Peyer's patch (tissue), 4 donors: ENCODE data around the gene CDX1. TPM values are rescaled to one million over a fixed set of nuclear protein-coding genes. Genes with fewer than 3 reads are reported as not detected.

ENCODE experiments used
- DNase-seq, 3 donors: peaks; one replicate each; pipeline ENCODE4 v3.0.0-alpha.2; 2017 to 2019
- H3K27ac ChIP-seq, 4 donors: fragments of 200-600 bp; sonication (generic); one replicate each; pipeline ENCODE4 v1.5.1; 2016 to 2019
- H3K27me3 ChIP-seq, 2 donors: fragments of 200-600 bp; sonication (generic); one replicate each; pipeline ENCODE4 v1.5.1; 2019
- H3K36me3 ChIP-seq, 3 donors: fragments of 200-600 bp; sonication (generic); one replicate each; pipeline ENCODE4 v1.5.1; 2016 to 2019
- H3K4me1 ChIP-seq, 4 donors: fragments of 200-600 bp; sonication (generic); one replicate each; pipeline ENCODE4 v1.5.1; 2016 to 2019
- H3K4me3 ChIP-seq, 4 donors: fragments of 200-600 bp; sonication (generic); 1 replicate in 3 of 4; 2 replicates in 1 of 4; pipeline ENCODE4 v1.5.1; 2016 to 2019; ENCODE audit warnings: mild to moderate bottlenecking in 1 of 4
- H3K9me3 ChIP-seq, 4 donors: fragments of 200-600 bp; sonication (generic); one replicate each; pipeline ENCODE4 v1.5.1; 2016 to 2019; ENCODE audit warnings: mild to moderate bottlenecking in 1 of 4
- CTCF ChIP-seq, 6 experiments: fragments of 450-650 bp in 4 of 6; fragments of 200-600 bp in 2 of 6; sonication (generic) in 1 of 6; IDR thresholded peaks; one replicate each; pipeline ENCODE4 v1.5.1; 2017 to 2019; ENCODE audit warnings: antibody characterized with exemption in 6 of 6, mild to moderate bottlenecking in 3 of 6, moderate library complexity in 1 of 6
- POLR2A ChIP-seq, 2 donors: fragments of 450-650 bp; IDR thresholded peaks; one replicate each; pipeline ENCODE4 v1.5.1; 2017; ENCODE audit warnings: antibody characterized with exemption in 2 of 2, mild to moderate bottlenecking in 2 of 2, moderate library complexity in 2 of 2
- total RNA-seq, 4 donors: library from RNA; depleted of rRNA; stranded (reverse); fragments of >200 nt; gene quantifications; one replicate each; pipeline ENCODE4 v1.1.0, GENCODE V29; 2016

The CDX1 gene
- total RNA-seq, 4 donors from 2014 or later: 177 to 429 (median 370) TPM

- H3K4me1 ChIP-seq: peaks cover 0 to 13% (median 0%) of the 10 kb centered on the region in 4 donors
- TF ChIP-seq POLR2A (IDR thresholded peaks at IDR 0.05): no peak
- no peak for TF ChIP-seq CTCF (IDR thresholded peaks at IDR 0.05)
- DNase-seq: no peak
- no peak overlapping the region for H3K27ac ChIP-seq
- H3K4me3 ChIP-seq: peak overlapping the region in 2 of 4 donors; percentile 32 to 39
- H3K36me3 ChIP-seq: peaks cover 0 to 5% (median 0%) of the 10 kb centered on the region in 3 donors
- H3K9me3 ChIP-seq: no peaks in the 10 kb centered on the region
- H3K27me3 ChIP-seq: no peaks in the 10 kb centered on the region
Observed at GRCh38 chr5:150129454-150129812, 37.1 kb upstream of the CDX1 start.

- DNase-seq: peak; percentile 47 to 84 (median 81)
- TF ChIP-seq CTCF (IDR thresholded peaks at IDR 0.05): peak; percentile 43 to 95 (median 88)
- no peak for TF ChIP-seq POLR2A (IDR thresholded peaks at IDR 0.05)
- Histone ChIP-seq H3K4me3 (peak overlapping the region in 2 of 4 donors; percentile 32 to 39), H3K27ac (no peak overlapping the region), H3K36me3 (peaks cover 0 to 5% (median 0%) of the 10 kb centered on the region in 3 donors), H3K27me3 (no peaks in the 10 kb centered on the region), H3K4me1 (peaks cover 0 to 13% (median 0%) of the 10 kb centered on the region in 4 donors), H3K9me3 (no peaks in the 10 kb centered on the region)
Observed at GRCh38 chr5:150129813-150130492, 36.6 kb upstream of the CDX1 start.

GRCh38 chr5:150130493-150130922 is 36.1 kb upstream of the CDX1 start:
- no peak overlapping the region for H3K4me3 ChIP-seq
- H3K27ac ChIP-seq: peak overlapping the region in 1 of 4 donors; percentile 3
- H3K36me3 ChIP-seq: no peaks in the 10 kb centered on the region
- no peaks in the 10 kb centered on the region for H3K9me3 ChIP-seq
- no peaks in the 10 kb centered on the region for H3K27me3 ChIP-seq
- TF ChIP-seq CTCF (IDR thresholded peaks at IDR 0.05): no peak
- TF ChIP-seq POLR2A (IDR thresholded peaks at IDR 0.05): no peak
- DNase-seq: no peak
- H3K4me1 ChIP-seq: peaks cover 0 to 13% (median 0%) of the 10 kb centered on the region in 4 donors

- Histone ChIP-seq H3K4me1 (peaks cover 0 to 13% (median 0%) of the 10 kb centered on the region in 4 donors), H3K4me3 (no peak overlapping the region), H3K9me3 (no peaks in the 10 kb centered on the region), H3K36me3 (no peaks in the 10 kb centered on the region), H3K27ac (peak overlapping the region in 1 of 4 donors; percentile 30), H3K27me3 (no peaks in the 10 kb centered on the region)
- DNase-seq: no peak
- TF ChIP-seq CTCF (IDR thresholded peaks at IDR 0.05): no peak
- TF ChIP-seq POLR2A (IDR thresholded peaks at IDR 0.05): no peak
Observed at GRCh38 chr5:150131461-150131860, 35.1 kb upstream of the CDX1 start.

- Histone ChIP-seq H3K4me1 (peaks cover 0 to 13% (median 0%) of the 10 kb centered on the region in 4 donors), H3K9me3 (no peaks in the 10 kb centered on the region), H3K36me3 (no peaks in the 10 kb centered on the region), H3K4me3 (no peak overlapping the region), H3K27ac (peak overlapping the region in 2 of 4 donors; percentile 30 to 38), H3K27me3 (no peaks in the 10 kb centered on the region)
- DNase-seq: no peak
- TF ChIP-seq CTCF (IDR thresholded peaks at IDR 0.05) (no peak), POLR2A (IDR thresholded peaks at IDR 0.05) (no peak)
Observed at GRCh38 chr5:150131978-150132694, 34.4 kb upstream of the CDX1 start.
